Dedifferentiated amniotic fluid mesenchymal stem cell (primary cell): ENCODE measurements around the gene SCN9A.
"Not testable (repeated sequence)": the region's sequence is repeated elsewhere in the genome, so short reads cannot be mapped to it uniquely, and the experiment has no call there.

Source experiments
- DNase-seq: peaks from one replicate; pipeline ENCODE4 v3.0.0-alpha.2; 2016; ENCODE audit errors: extremely low spot score

SCN9A gene

GRCh38 chr2:166375736-166376487, at the start of gene SCN9A:
Gene SCN9A, minus strand, starts transcription at chr2:166375944. Its CDS starts 64,188 bp downstream, at chr2:166311756.
- peak; percentile 74 for DNase-seq

GRCh38 chr2:166424841-166425240, 49.1 kb upstream of the SCN9A start:
- DNase-seq = no peak

- DNase-seq = peak; percentile 66
Observed at GRCh38 chr2:166419616-166419934, 43.8 kb upstream of the SCN9A start.

GRCh38 chr2:166418853-166419615, 43.3 kb upstream of the SCN9A start:
- no peak for DNase-seq

- no peak for DNase-seq
Observed at GRCh38 chr2:166417669-166418068, 41.9 kb upstream of the SCN9A start.

- no peak for DNase-seq
Observed at GRCh38 chr2:166413255-166413654, 37.5 kb upstream of the SCN9A start.

- peak; percentile 29 for DNase-seq
Observed at GRCh38 chr2:166411473-166412230, 35.9 kb upstream of the SCN9A start.

GRCh38 chr2:166410828-166411472, 35.2 kb upstream of the SCN9A start:
- peak; percentile 79 for DNase-seq

GRCh38 chr2:166407746-166408145, 32.0 kb upstream of the SCN9A start:
- not testable (repeated sequence) for DNase-seq

GRCh38 chr2:166406374-166406773, 30.6 kb upstream of the SCN9A start:
- no peak for DNase-seq

- DNase-seq = no peak
Observed at GRCh38 chr2:166405569-166405926, 29.8 kb upstream of the SCN9A start.

- DNase-seq = no peak
Observed at GRCh38 chr2:166404831-166405568, 29.3 kb upstream of the SCN9A start.

GRCh38 chr2:166394245-166394644, 18.5 kb upstream of the SCN9A start:
- no peak for DNase-seq

GRCh38 chr2:166393008-166393407, 17.3 kb upstream of the SCN9A start:
- DNase-seq = no peak

GRCh38 chr2:166388481-166389070, 12.8 kb upstream of the SCN9A start:
- DNase-seq = no peak

- DNase-seq = no peak
Observed at GRCh38 chr2:166385313-166385712, 9.6 kb upstream of the SCN9A start.

- peak; percentile 37 for DNase-seq
Observed at GRCh38 chr2:166384774-166385173, 9.0 kb upstream of the SCN9A start.

- DNase-seq = no peak
Observed at GRCh38 chr2:166382448-166382847, 6.7 kb upstream of the SCN9A start.

- no peak for DNase-seq
Observed at GRCh38 chr2:166380615-166381014, 4.9 kb upstream of the SCN9A start.

GRCh38 chr2:166376873-166377272, 1.1 kb upstream of the SCN9A start:
- no peak for DNase-seq

- DNase-seq = no peak
Observed at GRCh38 chr2:166376488-166376828, 714 bp upstream of the SCN9A start.
